Caco-2 (cell line): ENCODE results near the gene SIAH2. TPM values are rescaled to one million over a fixed set of nuclear protein-coding genes. Genes with fewer than 3 reads are reported as not detected.

ENCODE experiments used
- BruUV-seq: library from RNA; stranded (reverse); fragments of 400-500 nt; replicated peaks from 2 replicates; lab custom pipeline; 2021; lab: Mats Ljungman, UMichigan
- CTCF ChIA-PET: fragments of 300-600 bp; sonication (Branson Sonifier 250); formaldehyde crosslinking; loops from one replicate; lab custom pipeline; 2022; ENCODE audit warnings: antibody characterized with exemption; lab: Charles Lee
- POLR2A ChIA-PET: fragments of 300-600 bp; sonication (Branson Sonifier 250); formaldehyde crosslinking; loops from one replicate; lab custom pipeline; 2022; ENCODE audit warnings: antibody characterized with exemption; lab: Charles Lee
- DNase-seq, 2 experiments: peaks; one replicate each; pipeline versions ENCODE4 v3.0.0 to v3.0.0-alpha.2; 2020 to 2022
- H3K27me3 ChIP-seq: replicated peaks from 2 replicates; pipeline ENCODE4 v1.6.0; 2011; ENCODE audit warnings: low read length; ENCODE audit not compliant: control insufficient read depth, insufficient read depth
- H3K36me3 ChIP-seq: 2 replicates; pipeline ENCODE4 v1.5.1; 2011; ENCODE audit warnings: low read length; ENCODE audit not compliant: control insufficient read depth, insufficient read depth
- H3K4me1 ChIP-seq: fragments of 250-450 bp; sonication (Bioruptor Pico); 2 replicates; pipeline ENCODE4 v1.5.1; 2020; ENCODE audit warnings: mild to moderate bottlenecking
- H3K4me3 ChIP-seq: 2 replicates; pipeline ENCODE4 v1.5.1; 2011; ENCODE audit warnings: low read depth, mild to moderate bottlenecking, control low read depth, low read length
- H3K9me3 ChIP-seq: fragments of 250-450 bp; sonication (Bioruptor Pico); 2 replicates; pipeline ENCODE4 v1.5.1; 2020; ENCODE audit warnings: mild to moderate bottlenecking, moderate library complexity
- H3K27ac Mint-ChIP-seq: one replicate; pipeline ENCODE4 v1.8.0; 2022; ENCODE audit warnings: mixed read lengths; ENCODE audit not compliant: unreplicated experiment
- H3K27me3 Mint-ChIP-seq: one replicate; pipeline ENCODE4 v1.8.0; 2022; ENCODE audit warnings: mixed read lengths; ENCODE audit not compliant: insufficient read depth, unreplicated experiment
- H3K36me3 Mint-ChIP-seq: one replicate; pipeline ENCODE4 v1.8.0; 2022; ENCODE audit warnings: mild to moderate bottlenecking, mixed read lengths; ENCODE audit not compliant: insufficient read depth, unreplicated experiment
- H3K4me1 Mint-ChIP-seq: one replicate; pipeline ENCODE4 v1.8.0; 2022; ENCODE audit warnings: low read depth, mixed read lengths; ENCODE audit not compliant: unreplicated experiment
- H3K4me3 Mint-ChIP-seq: one replicate; pipeline ENCODE4 v1.8.0; 2022; ENCODE audit warnings: mild to moderate bottlenecking, moderate library complexity, mixed read lengths; ENCODE audit not compliant: unreplicated experiment
- H3K9me3 Mint-ChIP-seq: one replicate; pipeline ENCODE4 v1.8.0; 2022; ENCODE audit warnings: mixed read lengths; ENCODE audit not compliant: unreplicated experiment
- intact Hi-C: fragments of 100-400 bp; cut with micrococcal nuclease; formaldehyde crosslinking; loops from one replicate; pipeline ENCODE4 v1.10.0; 2022; ENCODE audit not compliant: unreplicated experiment
- total RNA-seq: library from RNA; stranded (reverse); gene quantifications from 2 replicates; pipeline ENCODE4 v1.2.3, GENCODE V29; 2022
- TF ChIP-seq, protein P1 (sequence below), 2 experiments: fragments of 200-600 bp in 1 of 2; IDR thresholded peaks; 1 replicate in 1 of 2; 2 replicates in 1 of 2; pipeline versions ENCODE4 v1.5.1 to v1.8.0; 2011 to 2022; ENCODE audit warnings: antibody characterized with exemption in 1 of 2, control low read depth in 1 of 2, inconsistent platforms in 1 of 2, low read depth in 1 of 2, low read length in 1 of 2, mild to moderate bottlenecking in 1 of 2, moderate library complexity in 1 of 2; ENCODE audit not compliant: insufficient read depth in 1 of 2, severe bottlenecking in 1 of 2, unreplicated experiment in 1 of 2

Gene SIAH2
- total RNA-seq, 1 experiment from 2014 or later, result 25.6 TPM

DNA sequence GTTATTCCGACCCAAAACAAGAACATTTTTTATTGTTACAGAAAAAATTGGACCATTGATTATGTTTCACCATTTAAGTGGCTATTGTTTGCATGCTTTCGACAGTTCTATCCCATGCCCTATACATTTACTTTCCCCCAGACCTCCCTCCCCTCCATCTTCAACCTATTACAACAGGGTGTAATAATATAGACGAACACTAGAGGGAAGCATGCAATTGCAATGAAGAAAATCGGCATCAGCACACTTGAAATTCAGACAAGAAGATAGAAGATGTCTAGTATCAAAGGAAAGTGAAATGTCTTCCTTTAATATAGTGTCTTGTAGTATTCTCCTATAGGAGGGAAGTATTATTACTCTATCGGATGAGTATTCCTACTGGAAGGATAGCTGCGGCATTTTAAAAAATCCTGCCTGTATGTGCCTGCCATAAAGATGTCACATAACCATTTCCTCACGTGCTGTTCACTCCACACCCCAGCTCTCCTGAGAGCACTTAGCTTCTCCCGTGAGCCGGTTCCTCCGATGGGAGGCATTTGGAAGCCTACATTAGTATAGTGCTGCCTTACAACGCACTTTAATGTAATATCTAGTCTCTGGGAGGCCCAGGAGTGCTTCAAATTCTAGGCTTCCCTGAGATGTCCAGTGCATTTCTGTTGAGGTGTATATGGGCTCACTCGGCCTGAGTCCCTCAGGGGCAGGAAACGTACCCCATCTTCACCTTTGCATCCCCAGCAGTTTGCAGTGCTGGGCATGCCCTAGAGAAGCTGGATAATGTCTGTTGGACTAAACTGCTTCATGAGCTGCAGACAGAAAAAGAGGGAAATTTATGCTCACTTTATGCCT, 41.5 kb downstream of the SIAH2 start:
- DNase-seq, result peak in 1 of 2 experiments; percentile 56
- intact Hi-C loops, result loop anchor here (1.0 to 2.0 kb wide), 5 partner anchors 43 to 423 kb away; no protein-coding TSS in a partner anchor
- Histone ChIP-seq H3K4me3 (no peak overlapping the region), H3K9me3 (no peaks in the 10 kb centered on the region), H3K27me3 (no peaks in the 10 kb centered on the region), H3K36me3 (no peaks in the 10 kb centered on the region), H3K4me1 (peaks cover 9% of the 10 kb centered on the region)
- BruUV-seq, result no TSS peak
- peaks cover 9% of the 10 kb centered on the region for H3K4me1 Mint-ChIP-seq
- ChIA-PET POLR2A (no interaction called here), CTCF (interaction anchor here (1.0 to 1.7 kb wide), 4 partner anchors 45 to 143 kb away, joined by 3 to 6 read pairs (median 4); no protein-coding TSS in a partner anchor)
- H3K27ac Mint-ChIP-seq, result no peak overlapping the region
- TF ChIP-seq, protein P1, sequence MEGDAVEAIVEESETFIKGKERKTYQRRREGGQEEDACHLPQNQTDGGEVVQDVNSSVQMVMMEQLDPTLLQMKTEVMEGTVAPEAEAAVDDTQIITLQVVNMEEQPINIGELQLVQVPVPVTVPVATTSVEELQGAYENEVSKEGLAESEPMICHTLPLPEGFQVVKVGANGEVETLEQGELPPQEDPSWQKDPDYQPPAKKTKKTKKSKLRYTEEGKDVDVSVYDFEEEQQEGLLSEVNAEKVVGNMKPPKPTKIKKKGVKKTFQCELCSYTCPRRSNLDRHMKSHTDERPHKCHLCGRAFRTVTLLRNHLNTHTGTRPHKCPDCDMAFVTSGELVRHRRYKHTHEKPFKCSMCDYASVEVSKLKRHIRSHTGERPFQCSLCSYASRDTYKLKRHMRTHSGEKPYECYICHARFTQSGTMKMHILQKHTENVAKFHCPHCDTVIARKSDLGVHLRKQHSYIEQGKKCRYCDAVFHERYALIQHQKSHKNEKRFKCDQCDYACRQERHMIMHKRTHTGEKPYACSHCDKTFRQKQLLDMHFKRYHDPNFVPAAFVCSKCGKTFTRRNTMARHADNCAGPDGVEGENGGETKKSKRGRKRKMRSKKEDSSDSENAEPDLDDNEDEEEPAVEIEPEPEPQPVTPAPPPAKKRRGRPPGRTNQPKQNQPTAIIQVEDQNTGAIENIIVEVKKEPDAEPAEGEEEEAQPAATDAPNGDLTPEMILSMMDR (IDR thresholded peaks at IDR 0.05; ENCODE audit: insufficient read depth in 1 of 2, low read depth in 1 of 2, low read length in 1 of 2, severe bottlenecking in 1 of 2, unreplicated experiment in 1 of 2), result peak; percentile 60 to 72
- peaks cover 3% of the 10 kb centered on the region for H3K27me3 Mint-ChIP-seq
- H3K4me3 Mint-ChIP-seq, result no peak overlapping the region
- H3K9me3 Mint-ChIP-seq, result no peaks in the 10 kb centered on the region
- no peaks in the 10 kb centered on the region for H3K36me3 Mint-ChIP-seq

DNA sequence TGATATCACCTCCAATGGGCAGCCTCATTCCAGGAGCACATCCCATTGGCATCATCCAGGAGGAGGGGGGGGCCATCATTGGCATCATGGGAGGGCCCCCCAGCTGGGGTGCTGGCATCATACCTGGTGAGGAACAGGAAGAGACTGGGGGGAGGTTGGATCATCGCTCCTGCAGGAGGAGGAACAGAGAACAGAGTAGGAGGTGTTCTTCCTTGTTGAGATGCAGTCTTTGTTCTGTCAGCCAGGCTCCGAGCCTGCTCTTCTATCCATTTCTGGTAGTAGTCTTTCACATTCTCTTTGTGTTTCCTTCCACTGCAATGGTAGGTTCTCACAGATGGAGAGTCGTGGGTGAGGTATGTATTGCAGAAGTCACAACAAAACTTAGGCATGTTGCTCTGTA, 42.5 kb downstream of the SIAH2 start:
- Mint-ChIP-seq H3K9me3 (no peaks in the 10 kb centered on the region), H3K4me3 (no peak overlapping the region), H3K27ac (no peak overlapping the region), H3K4me1 (peaks cover 9% of the 10 kb centered on the region), H3K27me3 (peaks cover 3% of the 10 kb centered on the region), H3K36me3 (no peaks in the 10 kb centered on the region)
- no peak overlapping the region for H3K4me3 ChIP-seq
- TF ChIP-seq, protein P1 (IDR thresholded peaks at IDR 0.05; ENCODE audit: insufficient read depth in 1 of 2, low read depth in 1 of 2, low read length in 1 of 2, severe bottlenecking in 1 of 2, unreplicated experiment in 1 of 2), result no peak
- BruUV-seq, result no TSS peak
- no peaks in the 10 kb centered on the region for H3K27me3 ChIP-seq
- H3K4me1 ChIP-seq, result peaks cover 3% of the 10 kb centered on the region
- H3K9me3 ChIP-seq, result no peaks in the 10 kb centered on the region
- intact Hi-C loops, result loop anchor here (2.0 kb wide), 1 partner anchor 424 kb away; no protein-coding TSS in a partner anchor
- no peaks in the 10 kb centered on the region for H3K36me3 ChIP-seq
- CTCF ChIA-PET, result interaction anchor here (1.5 to 1.7 kb wide), 2 partner anchors 59 to 145 kb away, joined by 5 to 6 read pairs; no protein-coding TSS in a partner anchor
- POLR2A ChIA-PET, result no interaction called here
- no peak for DNase-seq

GRCh38 chr3:150710097-150710496, 52.9 kb downstream of the SIAH2 start:
- Histone ChIP-seq H3K27me3 (no peaks in the 10 kb centered on the region), H3K9me3 (no peaks in the 10 kb centered on the region), H3K4me3 (no peak overlapping the region), H3K36me3 (no peaks in the 10 kb centered on the region), H3K4me1 (no peaks in the 10 kb centered on the region)
- intact Hi-C loops, result no loop called here
- ChIA-PET POLR2A (no interaction called here), CTCF (no interaction called here)
- Mint-ChIP-seq H3K27me3 (peaks cover 10% of the 10 kb centered on the region), H3K9me3 (no peaks in the 10 kb centered on the region), H3K27ac (no peak overlapping the region), H3K4me3 (no peak overlapping the region), H3K36me3 (no peaks in the 10 kb centered on the region), H3K4me1 (no peaks in the 10 kb centered on the region)
- TF ChIP-seq, protein P1 (IDR thresholded peaks at IDR 0.05; ENCODE audit: insufficient read depth in 1 of 2, low read depth in 1 of 2, low read length in 1 of 2, severe bottlenecking in 1 of 2, unreplicated experiment in 1 of 2), result no peak
- BruUV-seq, result no TSS peak
- DNase-seq, result no peak
